GM18868 (cell line): ENCODE results near the gene HES6.
"Not testable (repeated sequence)": the region's sequence is repeated elsewhere in the genome, so short reads cannot be mapped to it uniquely, and the experiment has no call there.

Experiments used
- ATAC-seq: cut with Tn5 transposase; IDR thresholded peaks from one replicate; pipeline ENCODE4 v1.9.1; 2021; ENCODE audit warnings: mild to moderate bottlenecking, moderate library complexity; ENCODE audit not compliant: unreplicated experiment

The HES6 gene

GRCh38 chr2:238273433-238273832, 33.6 kb upstream of the HES6 start:
- not testable (repeated sequence) for ATAC-seq

DNA sequence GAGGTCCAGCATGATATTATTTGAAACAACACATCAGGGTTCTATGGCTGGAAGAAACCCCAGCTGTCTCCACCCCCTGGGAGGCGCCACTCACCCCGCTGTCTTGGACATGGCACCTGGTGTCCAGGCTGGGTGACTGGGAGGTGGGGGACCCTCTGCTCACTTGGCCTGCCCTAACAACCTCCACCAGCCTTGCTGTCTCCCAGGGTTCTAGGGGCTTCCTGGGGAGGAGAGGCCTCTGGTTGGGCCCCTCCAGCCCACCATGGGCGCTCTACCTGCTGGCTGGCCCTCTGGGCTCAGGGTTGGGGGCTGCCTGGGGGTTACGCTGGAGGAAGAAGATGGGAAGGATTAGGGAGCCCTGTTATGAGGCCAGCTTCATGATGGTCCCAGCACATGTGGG, 32.3 kb upstream of the HES6 start:
- ATAC-seq = no peak

GRCh38 chr2:238271686-238272085, 31.8 kb upstream of the HES6 start:
- ATAC-seq = not testable (repeated sequence)

- ATAC-seq = no peak
Measured at GRCh38 chr2:238271061-238271554, 31.3 kb upstream of the HES6 start.

GRCh38 chr2:238270606-238271005, 30.8 kb upstream of the HES6 start:
- no peak for ATAC-seq

GRCh38 chr2:238269741-238270140, 29.9 kb upstream of the HES6 start:
- no peak for ATAC-seq

DNA sequence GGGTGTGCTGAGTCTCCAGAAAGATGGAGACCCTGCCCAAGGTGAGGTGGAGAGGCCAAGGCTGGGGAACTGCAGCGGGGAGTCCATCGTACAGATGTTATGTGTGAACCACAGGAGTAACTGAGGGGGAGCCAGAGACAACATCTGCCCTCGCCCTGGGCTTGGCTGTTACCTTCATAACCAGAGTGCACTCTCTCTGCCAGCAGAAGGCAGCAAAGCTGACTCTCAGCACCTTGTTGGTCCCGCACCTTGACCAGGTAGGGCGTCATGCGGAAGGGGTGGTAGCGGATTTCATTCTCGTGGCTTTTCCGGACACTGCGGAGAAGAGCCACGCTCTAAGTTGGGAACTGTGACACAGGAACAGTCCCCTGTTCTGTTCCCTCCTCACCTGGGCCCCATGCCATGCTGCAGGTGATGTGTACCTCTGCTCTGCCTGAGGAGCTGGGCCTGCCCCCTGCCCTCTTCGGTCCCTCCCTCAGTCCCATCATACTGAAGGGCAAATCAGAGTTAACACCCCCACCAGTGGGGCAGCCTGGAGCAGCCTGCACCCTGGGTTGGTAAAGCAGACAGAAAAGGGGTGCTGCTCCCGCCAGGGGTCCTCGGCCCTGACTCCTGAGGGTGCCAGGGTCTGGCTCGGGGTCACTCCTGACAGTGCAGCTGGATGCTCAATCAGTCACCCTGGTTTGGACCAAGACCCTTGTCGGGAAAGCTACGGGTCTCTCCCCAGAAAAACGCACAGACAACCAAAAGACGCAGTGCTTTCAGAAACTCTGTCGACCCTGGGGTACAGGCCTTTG, 28.2 kb upstream of the HES6 start:
- no peak for ATAC-seq

DNA sequence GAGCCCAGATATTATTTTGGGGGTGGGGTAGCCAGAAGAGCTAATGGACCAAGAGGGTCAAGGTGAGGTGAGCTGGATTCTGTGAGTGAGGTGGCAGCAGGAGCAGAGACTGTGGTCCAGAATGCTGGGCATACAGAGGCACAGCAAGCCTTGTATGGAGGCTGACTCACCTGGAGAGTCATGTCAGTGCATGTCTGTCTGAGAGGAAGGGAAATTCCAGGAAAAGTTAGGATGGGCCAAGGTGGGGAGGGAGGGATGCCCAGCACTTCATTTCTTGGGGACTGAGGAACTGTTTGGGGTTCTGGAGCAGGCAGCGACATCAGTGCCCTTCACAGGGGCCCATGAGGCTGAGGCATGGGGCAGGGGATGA, 27.5 kb upstream of the HES6 start:
- no peak for ATAC-seq

DNA sequence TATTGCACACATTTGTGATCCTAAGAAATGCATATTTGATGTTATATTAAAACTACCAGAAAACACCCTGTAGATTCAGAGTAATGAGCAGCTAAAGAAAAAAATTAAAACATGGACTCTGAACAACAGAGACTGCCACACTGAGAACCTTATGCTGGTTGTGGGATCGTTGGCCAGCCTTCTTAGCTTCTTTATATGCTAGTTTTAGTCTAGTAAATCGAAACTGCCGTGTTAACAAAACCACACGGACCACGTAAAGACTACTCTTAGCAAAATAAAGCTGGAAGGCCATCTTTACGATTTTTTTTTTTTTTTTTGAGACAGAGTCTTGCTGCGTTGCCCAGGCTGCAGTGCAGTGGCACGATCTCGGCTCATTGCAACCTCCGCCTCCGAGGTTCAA, 25.8 kb upstream of the HES6 start:
- ATAC-seq = no peak

- ATAC-seq = no peak
Measured at GRCh38 chr2:238264072-238264460, 24.2 kb upstream of the HES6 start.

- no peak for ATAC-seq
Measured at GRCh38 chr2:238263204-238264071, 23.6 kb upstream of the HES6 start.

GRCh38 chr2:238262496-238263122, 22.8 kb upstream of the HES6 start:
- ATAC-seq = no peak

GRCh38 chr2:238261718-238262375, 22.0 kb upstream of the HES6 start:
- ATAC-seq = no peak

DNA sequence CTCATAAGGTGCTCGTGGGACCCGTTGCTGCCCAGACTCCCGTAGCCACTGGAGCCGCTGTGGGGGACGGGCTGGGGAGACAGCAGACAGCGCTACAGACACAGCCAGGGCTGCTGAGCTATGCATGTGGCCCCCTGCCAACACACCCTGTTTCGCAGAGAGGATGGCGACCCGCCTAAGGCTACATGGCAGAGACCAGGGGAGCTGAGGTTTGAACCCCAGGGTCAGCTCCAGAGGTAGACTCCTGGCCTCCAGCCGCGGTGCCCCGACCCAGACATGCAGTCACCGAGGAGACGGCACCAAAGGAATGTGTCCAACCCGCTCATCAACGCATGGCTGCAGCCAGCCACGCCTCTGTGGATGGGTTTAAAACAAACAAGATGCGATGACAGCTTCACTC, 21.0 kb upstream of the HES6 start:
- ATAC-seq = no peak

DNA sequence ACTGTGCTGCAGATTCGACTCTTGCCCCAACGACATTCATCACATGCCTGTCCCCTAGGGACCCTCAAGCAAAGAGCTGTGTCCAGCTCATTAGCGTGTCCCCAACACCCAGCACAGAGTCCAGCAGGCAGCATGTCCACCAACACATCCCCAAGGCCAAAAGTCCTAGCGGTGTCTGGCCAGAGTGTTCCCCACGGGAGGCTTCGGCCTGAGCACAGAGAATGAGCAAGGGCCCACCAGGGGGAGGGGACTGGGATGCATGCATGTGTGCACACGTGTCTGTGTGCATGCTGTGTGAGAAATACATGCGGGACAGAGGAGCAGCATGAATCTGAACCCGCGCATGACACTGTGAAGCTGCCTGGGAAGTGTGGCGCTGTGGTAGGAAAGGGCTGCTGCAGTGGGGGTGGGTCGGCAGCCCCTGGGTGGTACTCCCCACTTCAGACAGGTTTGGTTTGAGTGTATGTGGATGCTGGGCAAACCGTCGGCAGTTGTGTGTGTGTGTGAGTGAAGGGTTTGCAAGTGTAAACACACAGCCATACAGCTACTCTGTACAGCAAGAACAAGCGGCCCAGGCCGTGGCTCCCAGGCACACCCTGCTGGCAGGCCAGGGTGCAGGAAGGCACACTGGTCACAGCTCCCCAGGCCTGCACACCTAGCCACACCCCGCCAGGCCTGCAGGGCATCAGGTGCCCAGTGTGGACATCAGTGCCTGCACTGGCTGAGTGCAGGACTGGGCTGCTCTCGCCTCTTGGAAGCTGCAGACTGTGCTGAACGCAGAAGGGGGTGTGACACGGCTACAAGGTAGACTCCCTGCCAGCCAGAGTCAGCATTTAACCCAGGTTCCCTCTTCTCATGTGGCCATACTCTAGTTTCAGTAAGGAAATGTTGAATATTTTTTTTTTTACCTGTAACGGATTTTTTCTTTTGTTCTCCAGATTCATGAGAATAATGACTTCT, 19.5 kb upstream of the HES6 start:
- no peak for ATAC-seq

- ATAC-seq = no peak
Measured at GRCh38 chr2:238257786-238258700, 18.2 kb upstream of the HES6 start.

DNA sequence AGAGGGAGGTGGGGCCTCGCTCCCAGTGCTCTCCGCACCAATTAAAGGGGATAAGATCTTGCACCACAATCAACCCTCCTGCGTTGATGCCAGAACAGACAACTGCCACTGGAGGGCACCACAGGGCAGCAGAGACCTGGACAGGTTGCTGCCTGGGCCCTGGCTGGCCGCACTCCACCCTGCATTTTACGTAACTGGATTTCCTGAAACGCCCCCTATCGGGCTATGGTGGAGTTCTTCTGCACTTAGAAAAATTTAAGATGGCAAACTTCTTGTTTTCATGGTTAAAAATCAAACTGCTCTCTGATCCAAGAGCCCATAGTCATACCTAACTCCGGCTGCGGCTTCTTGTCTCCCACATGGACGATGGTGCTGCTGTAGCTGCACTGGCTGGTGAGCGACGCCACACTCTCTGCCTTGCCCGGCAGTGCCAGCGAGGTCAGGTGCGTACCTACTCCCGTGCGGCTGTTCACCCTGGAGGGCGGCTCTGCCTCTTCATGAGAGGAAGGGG, 16.8 kb upstream of the HES6 start:
- ATAC-seq = no peak

- ATAC-seq = no peak
Measured at GRCh38 chr2:238256111-238256510, 16.3 kb upstream of the HES6 start.

GRCh38 chr2:238255636-238256035, 15.8 kb upstream of the HES6 start:
- no peak for ATAC-seq
